ENCODE measurements around the gene POLK.
"Not testable (repeated sequence)": the region's sequence is repeated elsewhere in the genome, so short reads cannot be mapped to it uniquely, and the experiment has no call there.

The POLK gene

GRCh38 chr5:75484605-75485004, 27.1 kb upstream of the POLK start:
- no peak overlapping the region for H3K4me3 ChIP-seq (ENCODE audit: low read depth, low read length)
- TF ChIP-seq POLR2A (IDR thresholded peaks at IDR 0.05; ENCODE audit: extremely low read depth, insufficient read length) (no peak), MAX (IDR thresholded peaks at IDR 0.05; ENCODE audit: low read depth, low read length) (no peak), CTCF (IDR thresholded peaks at IDR 0.05; ENCODE audit: low read depth, low read length) (no peak), MYC (IDR thresholded peaks at IDR 0.05; ENCODE audit: low read depth, low read length) (no peak)
- DNase-seq (ENCODE audit: low read depth), result no peak

GRCh38 chr5:75489847-75490246, 21.8 kb upstream of the POLK start:
- DNase-seq (ENCODE audit: low read depth); H3K4me3 ChIP-seq (ENCODE audit: low read depth, low read length): not testable (repeated sequence)

- DNase-seq (ENCODE audit: low read depth), result no peak
- TF ChIP-seq POLR2A (IDR thresholded peaks at IDR 0.05; ENCODE audit: extremely low read depth, insufficient read length), result no peak
- TF ChIP-seq MYC (IDR thresholded peaks at IDR 0.05; ENCODE audit: low read depth, low read length), result no peak
- TF ChIP-seq CTCF (IDR thresholded peaks at IDR 0.05; ENCODE audit: low read depth, low read length), result no peak
- TF ChIP-seq MAX (IDR thresholded peaks at IDR 0.05; ENCODE audit: low read depth, low read length), result no peak
These were observed 20.1 kb upstream of the POLK start for GRCh38 chr5:75491621-75492020.

GRCh38 chr5:75496026-75496425, 15.7 kb upstream of the POLK start:
- TF ChIP-seq MAX (IDR thresholded peaks at IDR 0.05; ENCODE audit: low read depth, low read length) (no peak), POLR2A (IDR thresholded peaks at IDR 0.05; ENCODE audit: extremely low read depth, insufficient read length) (no peak), CTCF (IDR thresholded peaks at IDR 0.05; ENCODE audit: low read depth, low read length) (no peak), MYC (IDR thresholded peaks at IDR 0.05; ENCODE audit: low read depth, low read length) (no peak)
- no peak overlapping the region for H3K4me3 ChIP-seq (ENCODE audit: low read depth, low read length)
- DNase-seq (ENCODE audit: low read depth), result no peak

More at GRCh38 chr5:75491621-75492020, 20.1 kb upstream of the POLK start:
- no peak overlapping the region for H3K4me3 ChIP-seq (ENCODE audit: low read depth, low read length)

- H3K4me3 ChIP-seq (ENCODE audit: low read depth, low read length), result no peak overlapping the region
- no peak for TF ChIP-seq MYC (IDR thresholded peaks at IDR 0.05; ENCODE audit: low read depth, low read length)
- no peak for TF ChIP-seq POLR2A (IDR thresholded peaks at IDR 0.05; ENCODE audit: extremely low read depth, insufficient read length)
- no peak for TF ChIP-seq CTCF (IDR thresholded peaks at IDR 0.05; ENCODE audit: low read depth, low read length)
- TF ChIP-seq MAX (IDR thresholded peaks at IDR 0.05; ENCODE audit: low read depth, low read length), result no peak
- no peak for DNase-seq (ENCODE audit: low read depth)
These were observed 13.4 kb upstream of the POLK start for GRCh38 chr5:75498208-75498777.

GRCh38 chr5:75498875-75499274, 12.8 kb upstream of the POLK start:
- H3K4me3 ChIP-seq (ENCODE audit: low read depth, low read length), result not testable (repeated sequence)

GRCh38 chr5:75505112-75505511, 6.6 kb upstream of the POLK start:
- H3K4me3 ChIP-seq (ENCODE audit: low read depth, low read length); DNase-seq (ENCODE audit: low read depth): not testable (repeated sequence)

More at GRCh38 chr5:75498875-75499274, 12.8 kb upstream of the POLK start:
- DNase-seq (ENCODE audit: low read depth), result not testable (repeated sequence)

Data from NB4 (cell line).